GM18505 (cell line): ENCODE results near the gene AADAC.
"Not testable (repeated sequence)": the region's sequence is repeated elsewhere in the genome, so short reads cannot be mapped to it uniquely, and the experiment has no call there.

ENCODE experiments used
- ATAC-seq: cut with Tn5 transposase; IDR thresholded peaks from one replicate; pipeline ENCODE4 v1.9.1; 2021; ENCODE audit not compliant: unreplicated experiment
- POLR2A ChIP-seq: IDR thresholded peaks from 4 replicates; pipeline ENCODE4 v1.6.1; 2011; ENCODE audit warnings: borderline replicate concordance; ENCODE audit not compliant: insufficient read depth, insufficient read length; ENCODE audit errors: extremely low read depth

AADAC gene

DNA sequence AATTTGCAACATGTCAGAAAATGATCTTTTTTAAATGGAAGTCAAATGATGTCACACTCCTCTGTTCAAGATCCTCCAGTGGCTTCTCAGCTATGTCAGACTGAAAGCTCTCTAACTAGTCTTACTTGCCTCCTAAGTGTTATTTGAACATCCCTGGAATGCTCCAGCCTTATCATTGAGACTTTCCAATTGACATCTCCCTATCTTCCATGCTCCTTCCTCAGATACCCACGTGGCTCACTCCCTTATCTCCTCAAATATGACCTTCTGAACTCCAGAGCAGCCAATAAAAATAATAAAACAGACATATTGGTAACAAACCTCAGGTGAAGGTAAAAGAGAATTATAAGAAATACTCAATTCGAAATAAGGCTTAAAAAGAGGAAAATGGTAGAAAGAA is 25.5 kb upstream of the AADAC start:
- ATAC-seq = no peak
- TF ChIP-seq POLR2A = no peak

DNA sequence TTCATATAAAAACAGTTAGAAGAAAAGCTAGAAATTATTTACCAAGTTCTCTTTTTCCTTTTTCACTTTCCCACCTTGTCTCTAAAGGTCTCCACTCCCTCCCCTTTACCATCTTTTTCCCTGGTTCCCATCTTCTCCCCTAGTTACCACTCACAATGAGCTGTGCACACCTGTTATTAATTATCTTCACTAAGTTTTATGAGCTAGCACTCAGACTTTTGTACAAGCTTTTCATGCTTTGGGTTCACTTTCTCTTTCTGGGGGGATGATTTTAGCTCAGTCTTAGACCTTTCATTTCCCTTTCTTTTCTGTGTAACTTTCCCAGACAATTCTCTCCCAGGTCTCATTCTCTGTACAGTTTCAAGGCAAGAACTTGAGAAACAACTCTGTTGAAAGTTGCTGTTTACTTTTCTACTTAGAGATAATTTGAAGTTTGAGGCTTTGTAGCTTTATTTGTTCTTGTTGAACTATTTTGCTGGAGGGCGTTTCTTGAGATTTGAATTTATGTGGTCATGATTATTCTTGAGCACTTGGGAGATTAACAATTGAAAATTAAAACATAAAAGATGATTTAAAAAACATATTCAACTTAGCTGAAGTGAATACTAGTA is 24.0 kb upstream of the AADAC start:
- ATAC-seq = no peak
- TF ChIP-seq POLR2A = no peak

DNA sequence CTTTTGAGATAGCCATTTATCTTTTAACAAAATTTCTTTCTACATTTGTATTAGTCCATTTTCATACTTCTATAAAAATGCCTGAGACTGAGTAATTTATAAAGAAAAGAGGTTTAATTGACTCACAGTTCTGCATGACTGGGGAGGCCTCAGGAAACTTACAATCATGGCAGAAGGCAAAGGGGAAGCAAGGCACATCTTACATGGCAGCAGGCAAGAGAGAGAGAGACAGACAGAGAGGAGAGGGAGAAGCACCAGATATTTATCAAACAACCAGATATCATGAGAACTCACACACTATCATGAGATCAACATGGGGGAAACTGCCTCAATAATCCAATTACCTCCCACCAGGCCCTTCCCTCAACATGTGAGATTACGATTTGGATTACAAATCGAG is 23.2 kb upstream of the AADAC start:
- not testable (repeated sequence) for ATAC-seq

- ATAC-seq = no peak
- no peak for TF ChIP-seq POLR2A
Observed at GRCh38 chr3:151792411-151792810, 21.5 kb upstream of the AADAC start.

DNA sequence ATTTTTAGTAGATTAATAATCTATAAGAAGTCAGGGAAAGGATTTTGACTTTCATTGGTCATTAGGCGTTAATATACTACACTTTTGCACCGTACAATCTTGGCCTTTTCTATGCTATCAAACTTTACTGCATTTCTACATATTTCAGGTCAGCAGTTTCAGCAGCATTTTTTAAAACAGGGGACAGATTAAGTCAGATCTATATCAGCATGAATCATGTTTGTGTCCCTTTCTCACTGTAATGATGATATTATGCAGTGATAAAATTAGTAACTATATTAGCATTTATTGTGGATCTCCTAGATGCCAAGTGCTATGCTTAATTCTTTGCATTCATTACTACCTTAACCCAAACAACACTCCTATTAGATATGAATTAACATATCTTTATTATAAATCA is 20.3 kb upstream of the AADAC start:
- TF ChIP-seq POLR2A = no peak

DNA sequence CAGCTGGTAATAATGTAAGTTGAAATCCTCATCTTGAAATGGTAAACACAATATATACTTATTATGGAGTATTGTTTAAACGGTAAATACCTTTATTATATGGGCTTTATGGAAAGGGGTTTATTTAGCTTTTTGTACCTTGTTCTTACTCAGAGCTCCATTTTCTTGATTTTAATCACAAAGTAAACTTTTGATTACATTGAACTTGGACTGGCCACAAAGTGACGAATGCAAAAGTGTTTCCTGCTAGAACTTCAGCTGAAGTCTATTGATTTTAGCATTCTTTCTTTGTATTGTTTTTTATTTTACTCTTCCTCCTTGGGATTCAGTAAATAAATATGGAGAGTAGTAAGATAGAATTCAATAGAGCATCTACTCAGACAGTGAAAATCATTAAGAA is 19.8 kb upstream of the AADAC start:
- ATAC-seq = no peak
- no peak for TF ChIP-seq POLR2A

More for the DNA sequence above, 20.3 kb upstream of the AADAC start:
- ATAC-seq = no peak

DNA sequence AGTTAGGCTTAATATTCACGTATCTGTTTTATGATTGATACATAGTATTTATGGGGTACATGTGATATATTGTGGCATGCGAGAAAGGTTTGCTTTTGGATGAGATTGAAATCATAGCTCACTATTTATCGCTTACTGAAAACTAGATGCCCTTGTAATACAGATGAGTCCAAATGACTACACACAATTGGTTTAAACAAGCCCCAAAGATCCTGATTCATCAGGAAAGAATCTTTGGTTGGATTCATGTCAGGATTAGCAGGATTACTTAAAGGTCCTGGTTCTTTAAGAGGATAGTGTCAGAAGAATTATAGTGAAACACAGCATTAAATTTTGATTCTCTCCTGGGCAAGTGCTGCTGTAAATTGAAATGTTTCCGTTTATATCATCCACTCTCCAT is 18.6 kb upstream of the AADAC start:
- TF ChIP-seq POLR2A = no peak
- no peak for ATAC-seq

DNA sequence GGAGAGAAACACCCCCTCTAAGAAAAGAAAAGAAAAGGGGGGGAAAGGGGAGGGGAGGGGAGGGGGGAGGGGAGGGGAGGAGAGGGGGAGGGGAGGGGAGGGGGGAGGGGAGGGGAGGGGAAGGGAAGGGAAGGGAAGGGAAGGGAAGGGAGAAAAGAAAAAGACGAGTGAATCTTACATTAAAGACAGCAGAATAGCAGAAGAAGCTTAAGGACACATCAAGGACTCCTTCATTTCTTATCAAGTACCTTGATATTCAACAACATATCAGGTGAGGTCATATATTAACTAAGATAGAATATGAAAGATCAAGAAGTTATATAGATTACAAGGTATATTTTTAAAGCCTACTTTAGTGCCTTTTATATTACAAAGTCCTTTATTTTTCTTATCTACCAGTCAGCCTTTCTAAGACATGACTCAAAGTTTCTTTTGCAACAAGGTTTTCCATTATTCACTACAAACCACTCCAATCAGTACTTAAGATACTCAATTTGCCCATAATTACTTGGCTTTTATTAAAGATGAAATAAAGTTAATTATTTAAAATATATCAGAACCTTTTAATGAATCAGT is 17.7 kb upstream of the AADAC start:
- ATAC-seq = no peak

GRCh38 chr3:151798466-151798865 is 15.4 kb upstream of the AADAC start:
- no peak for TF ChIP-seq POLR2A
- ATAC-seq = no peak

More for the DNA sequence above, 17.7 kb upstream of the AADAC start:
- no peak for TF ChIP-seq POLR2A

GRCh38 chr3:151800431-151800830 is 13.5 kb upstream of the AADAC start:
- no peak for TF ChIP-seq POLR2A
- ATAC-seq = no peak

DNA sequence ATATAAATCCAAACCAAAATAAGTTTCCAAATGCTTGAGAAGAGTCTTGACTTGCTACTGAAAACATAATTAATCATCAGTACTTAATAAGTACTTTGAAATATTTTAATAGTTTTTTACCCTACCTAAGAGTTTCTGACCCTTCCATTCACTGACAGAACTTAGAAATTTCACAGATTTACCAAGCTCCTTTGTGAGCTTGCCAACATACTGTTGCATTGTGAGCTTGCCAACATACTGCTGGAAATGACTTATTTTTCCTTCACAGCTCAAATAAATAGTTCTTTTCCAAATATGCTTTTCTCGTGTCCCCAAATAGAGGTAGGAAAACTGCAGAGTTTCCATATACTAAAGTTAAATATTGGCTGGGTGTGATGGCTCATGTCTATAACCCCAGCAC is 9.6 kb upstream of the AADAC start:
- ATAC-seq = no peak
- TF ChIP-seq POLR2A = no peak

GRCh38 chr3:151806838-151807237 is 7.1 kb upstream of the AADAC start:
- no peak for ATAC-seq
- TF ChIP-seq POLR2A = no peak

DNA sequence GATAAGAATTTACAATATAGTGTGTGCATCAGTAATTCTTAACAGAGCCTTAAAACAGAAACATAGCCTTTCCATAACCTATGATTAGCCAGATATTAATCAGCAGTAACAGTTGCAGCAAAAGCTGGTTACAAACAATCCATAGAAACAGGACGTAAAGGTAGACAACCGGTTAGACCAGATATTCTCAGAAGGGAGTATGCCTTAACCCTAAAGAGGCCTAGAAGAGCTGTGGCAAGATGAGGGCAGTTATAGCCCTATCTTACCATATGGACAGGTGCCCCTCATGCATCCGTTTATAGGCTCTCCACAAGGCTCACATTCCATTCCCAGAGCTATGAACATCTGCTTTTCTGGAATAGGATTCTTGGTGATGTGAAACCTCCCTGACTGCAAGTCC is 5.0 kb upstream of the AADAC start:
- ATAC-seq = not testable (repeated sequence)

DNA sequence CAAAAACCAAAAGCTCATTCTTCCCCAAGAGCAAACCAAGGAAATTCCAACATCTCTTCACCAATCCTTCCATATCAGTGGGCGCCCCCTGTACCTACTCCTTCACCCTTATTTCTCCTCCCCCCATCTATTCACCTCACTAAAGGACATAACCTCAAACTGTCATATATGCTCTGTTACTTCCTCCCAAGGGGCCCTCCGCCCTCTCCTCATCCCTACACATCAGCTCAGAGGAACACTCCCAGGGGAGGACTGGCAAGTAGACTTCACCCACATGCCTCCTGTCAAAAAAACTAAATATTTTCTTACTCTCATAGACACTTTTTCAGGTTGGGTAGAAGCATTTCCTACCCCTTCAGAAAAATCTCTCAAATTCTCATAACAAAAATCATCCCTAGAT is 2.4 kb upstream of the AADAC start:
- TF ChIP-seq POLR2A = no peak
- no peak for ATAC-seq

- ATAC-seq = no peak
- no peak for TF ChIP-seq POLR2A
Observed at GRCh38 chr3:151814588-151814987, 672 bp downstream of the AADAC start.
